NCI-H1092 (cell line): ENCODE measurements around the gene PAX3.
"Not testable (repeated sequence)": the region's sequence is repeated elsewhere in the genome, so short reads cannot be mapped to it uniquely, and the experiment has no call there.

Experiments used
- DNase-seq: peaks from one replicate; lab custom pipeline; 2025; lab: John Stamatoyannopoulos, UW

PAX3 gene

GRCh38 chr2:222214885-222215284, 83.9 kb downstream of the PAX3 start:
- DNase-seq = no peak

- DNase-seq = no peak
These were observed 85.7 kb downstream of the PAX3 start for GRCh38 chr2:222213049-222213448.

- DNase-seq = no peak
These were observed 86.2 kb downstream of the PAX3 start for GRCh38 chr2:222212571-222212970.

GRCh38 chr2:222208010-222208690, 90.6 kb downstream of the PAX3 start:
- DNase-seq = no peak

- DNase-seq = no peak
These were observed 93.7 kb downstream of the PAX3 start for GRCh38 chr2:222205136-222205535.

- DNase-seq = no peak
These were observed 95.8 kb downstream of the PAX3 start for GRCh38 chr2:222203041-222203440.

- DNase-seq = no peak
These were observed 102.6 kb downstream of the PAX3 start for GRCh38 chr2:222196159-222196558.

- no peak for DNase-seq
These were observed 104.1 kb downstream of the PAX3 start for GRCh38 chr2:222194669-222195068.

GRCh38 chr2:222193328-222193983, 105.3 kb downstream of the PAX3 start:
- DNase-seq = no peak

- DNase-seq = no peak
These were observed 118.2 kb downstream of the PAX3 start for GRCh38 chr2:222180619-222181018.

- DNase-seq = no peak
These were observed 119.2 kb downstream of the PAX3 start for GRCh38 chr2:222179592-222179991.

- DNase-seq = no peak
These were observed 120.3 kb downstream of the PAX3 start for GRCh38 chr2:222178450-222178849.

GRCh38 chr2:222176890-222177289, 121.9 kb downstream of the PAX3 start:
- no peak for DNase-seq

GRCh38 chr2:222174450-222174849, 124.3 kb downstream of the PAX3 start:
- DNase-seq = no peak

GRCh38 chr2:222169346-222169745, 129.5 kb downstream of the PAX3 start:
- no peak for DNase-seq

- no peak for DNase-seq
These were observed 131.0 kb downstream of the PAX3 start for GRCh38 chr2:222167762-222168161.

- no peak for DNase-seq
These were observed 137.9 kb downstream of the PAX3 start for GRCh38 chr2:222160944-222161343.

- DNase-seq = no peak
These were observed 138.7 kb downstream of the PAX3 start for GRCh38 chr2:222160125-222160524.

GRCh38 chr2:222159221-222159620, 139.6 kb downstream of the PAX3 start:
- no peak for DNase-seq

- DNase-seq = not testable (repeated sequence)
These were observed 143.7 kb downstream of the PAX3 start for GRCh38 chr2:222155003-222155664.
